ENCODE data around the gene SIN3A. TPM values are rescaled to one million over a fixed set of nuclear protein-coding genes. Genes with fewer than 3 reads are reported as not detected.

Gene SIN3A
- total RNA-seq, 2 donors from 2014 or later = 51.0 to 98.6 TPM

DNA sequence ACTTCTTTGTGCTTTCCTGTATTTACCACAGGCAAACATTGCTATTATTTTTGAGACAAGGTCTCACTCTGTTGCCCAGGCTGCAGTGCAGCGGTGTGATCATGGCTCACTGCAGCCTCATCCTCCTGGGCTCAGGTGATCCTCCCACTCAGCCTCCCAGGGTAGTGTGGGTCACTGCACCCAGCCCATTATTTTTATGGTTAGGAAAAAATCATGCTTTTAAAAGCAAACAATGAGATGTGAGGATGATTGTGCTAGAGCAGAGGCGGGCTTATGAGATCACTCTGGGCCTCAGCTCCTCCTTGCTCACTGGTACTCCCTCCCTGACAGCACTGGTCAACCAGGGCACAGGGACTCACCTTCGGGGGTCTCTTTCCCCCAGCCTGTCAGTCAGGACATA lies 85.3 kb downstream of the SIN3A start:
- Histone ChIP-seq H3K9me3 (no peaks in the 10 kb centered on the region), H3K27me3 (replicated peaks; ENCODE audit: insufficient read depth) (no peaks in the 10 kb centered on the region), H3K4me1 (replicated peaks) (peaks cover 4% of the 10 kb centered on the region), H3K36me3 (peaks cover 0 to 6% of the 10 kb centered on the region in 2 donors), H3K4me3 (no peak overlapping the region), H3K27ac (no peak overlapping the region)
- no peak for DNase-seq (ENCODE audit: low spot score)
- intact Hi-C loops (cut with DNase I) = loop anchor here (5.0 kb wide), 1 partner anchor 271 kb away; no protein-coding TSS in a partner anchor
- TF ChIP-seq, protein P1, sequence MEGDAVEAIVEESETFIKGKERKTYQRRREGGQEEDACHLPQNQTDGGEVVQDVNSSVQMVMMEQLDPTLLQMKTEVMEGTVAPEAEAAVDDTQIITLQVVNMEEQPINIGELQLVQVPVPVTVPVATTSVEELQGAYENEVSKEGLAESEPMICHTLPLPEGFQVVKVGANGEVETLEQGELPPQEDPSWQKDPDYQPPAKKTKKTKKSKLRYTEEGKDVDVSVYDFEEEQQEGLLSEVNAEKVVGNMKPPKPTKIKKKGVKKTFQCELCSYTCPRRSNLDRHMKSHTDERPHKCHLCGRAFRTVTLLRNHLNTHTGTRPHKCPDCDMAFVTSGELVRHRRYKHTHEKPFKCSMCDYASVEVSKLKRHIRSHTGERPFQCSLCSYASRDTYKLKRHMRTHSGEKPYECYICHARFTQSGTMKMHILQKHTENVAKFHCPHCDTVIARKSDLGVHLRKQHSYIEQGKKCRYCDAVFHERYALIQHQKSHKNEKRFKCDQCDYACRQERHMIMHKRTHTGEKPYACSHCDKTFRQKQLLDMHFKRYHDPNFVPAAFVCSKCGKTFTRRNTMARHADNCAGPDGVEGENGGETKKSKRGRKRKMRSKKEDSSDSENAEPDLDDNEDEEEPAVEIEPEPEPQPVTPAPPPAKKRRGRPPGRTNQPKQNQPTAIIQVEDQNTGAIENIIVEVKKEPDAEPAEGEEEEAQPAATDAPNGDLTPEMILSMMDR (IDR thresholded peaks at IDR 0.05) = no peak
- TF ChIP-seq POLR2A (IDR thresholded peaks at IDR 0.05) (no peak), POLR2AphosphoS5 (IDR thresholded peaks at IDR 0.05) (no peak)
- 96% methylated on average over 3 of the region's 3 CpGs for WGBS

DNA sequence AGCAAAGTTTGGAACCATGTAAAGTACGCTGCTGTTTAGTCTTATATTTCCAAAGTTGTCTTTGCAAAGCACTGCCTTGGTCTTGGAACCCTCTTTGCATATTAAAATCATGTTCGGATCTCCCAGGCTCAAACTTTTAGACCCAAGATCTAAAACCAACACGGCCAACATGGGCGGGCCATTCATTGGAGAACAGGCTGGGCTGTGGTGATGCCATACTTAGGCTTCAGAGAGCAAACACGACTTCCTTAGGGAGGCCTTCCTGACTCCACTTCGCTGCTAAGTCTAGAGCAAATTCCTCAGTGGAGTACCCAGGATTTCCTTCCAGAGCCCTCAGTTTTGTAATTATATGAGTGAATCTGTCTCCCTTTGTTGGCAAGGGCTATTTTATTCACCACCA lies 86.6 kb downstream of the SIN3A start:
- intact Hi-C loops (cut with DNase I) = loop anchor here (5.0 kb wide), 1 partner anchor 272 kb away; no protein-coding TSS in a partner anchor
- Histone ChIP-seq H3K4me3 (no peak overlapping the region), H3K36me3 (peaks cover 0 to 6% of the 10 kb centered on the region in 2 donors), H3K27ac (no peak overlapping the region), H3K4me1 (replicated peaks) (peaks cover 4% of the 10 kb centered on the region), H3K27me3 (replicated peaks; ENCODE audit: insufficient read depth) (no peaks in the 10 kb centered on the region), H3K9me3 (no peaks in the 10 kb centered on the region)
- TF ChIP-seq, protein P1 (IDR thresholded peaks at IDR 0.05) = no peak
- no peak for TF ChIP-seq POLR2AphosphoS5 (IDR thresholded peaks at IDR 0.05)
- TF ChIP-seq POLR2A (IDR thresholded peaks at IDR 0.05) = no peak
- WGBS = 94% methylated on average over 6 of the region's 6 CpGs
- DNase-seq (ENCODE audit: low spot score) = no peak

DNA sequence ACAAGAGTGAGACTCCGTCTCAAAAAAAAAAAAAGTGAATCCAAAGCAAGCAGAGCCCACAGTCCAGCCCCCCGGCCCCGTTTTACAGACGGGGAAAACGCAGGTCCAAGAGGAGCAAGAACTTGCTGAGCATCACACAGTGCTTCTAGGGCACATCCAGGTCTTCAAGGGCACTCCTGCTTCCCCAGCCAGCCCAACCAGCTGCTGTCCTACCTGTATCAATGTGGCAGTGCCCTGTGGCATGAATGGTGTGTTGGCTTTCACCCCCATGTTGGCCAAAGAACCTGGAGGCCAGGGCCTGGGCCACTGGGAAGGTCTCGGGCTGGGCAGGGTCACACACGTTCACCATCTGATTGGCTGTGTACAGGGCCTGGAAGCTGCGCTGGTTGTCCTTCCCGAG lies 87.7 kb downstream of the SIN3A start:
- 97% methylated on average over 9 of the region's 9 CpGs for WGBS
- intact Hi-C loops (cut with DNase I) = no loop called here
- H3K27ac ChIP-seq = no peak overlapping the region
- H3K4me1 ChIP-seq (replicated peaks) = no peaks in the 10 kb centered on the region
- H3K9me3 ChIP-seq = no peaks in the 10 kb centered on the region
- no peak overlapping the region for H3K4me3 ChIP-seq
- no peak for DNase-seq (ENCODE audit: low spot score)
- peaks cover 6 to 10% of the 10 kb centered on the region in 2 donors for H3K36me3 ChIP-seq
- no peak for TF ChIP-seq POLR2AphosphoS5 (IDR thresholded peaks at IDR 0.05)
- TF ChIP-seq, protein P1 (IDR thresholded peaks at IDR 0.05) = no peak
- TF ChIP-seq POLR2A (IDR thresholded peaks at IDR 0.05) = no peak
- H3K27me3 ChIP-seq (replicated peaks; ENCODE audit: insufficient read depth) = no peaks in the 10 kb centered on the region

DNA sequence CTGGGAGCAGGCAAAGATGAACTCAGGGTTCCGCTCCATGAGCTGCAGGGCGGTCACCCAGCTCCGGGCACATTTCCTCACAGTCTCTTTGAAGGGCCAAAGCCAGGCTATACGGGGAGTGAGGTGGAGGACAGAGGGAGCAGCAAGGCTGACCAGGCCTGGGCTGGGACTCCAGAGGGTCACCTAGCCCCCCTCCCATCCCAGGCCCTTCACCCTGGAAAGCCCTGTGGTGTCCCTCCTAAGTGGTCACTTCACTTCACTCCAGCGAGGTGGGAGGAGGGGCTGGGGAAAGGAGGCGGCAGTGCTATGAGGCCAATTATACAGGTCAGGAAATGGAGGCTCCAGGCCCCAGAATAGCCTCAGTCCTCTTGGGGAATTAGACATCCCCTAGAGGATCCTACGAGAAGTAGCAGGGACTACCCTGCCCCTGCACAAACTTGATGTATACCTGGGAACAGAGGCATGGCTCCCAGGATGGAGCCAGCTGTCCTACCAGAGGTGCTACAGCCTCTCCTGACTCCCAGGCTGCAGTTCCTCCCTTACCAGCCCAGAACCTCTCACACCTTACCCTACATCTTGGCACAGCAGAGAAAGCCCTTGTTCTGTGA lies 88.7 kb downstream of the SIN3A start:
- Histone ChIP-seq H3K9me3 (no peaks in the 10 kb centered on the region), H3K4me1 (replicated peaks) (no peaks in the 10 kb centered on the region), H3K36me3 (peaks cover 6 to 10% of the 10 kb centered on the region in 2 donors), H3K27ac (no peak overlapping the region), H3K27me3 (replicated peaks; ENCODE audit: insufficient read depth) (no peaks in the 10 kb centered on the region), H3K4me3 (no peak overlapping the region)
- intact Hi-C loops (cut with DNase I) = no loop called here
- DNase-seq (ENCODE audit: low spot score) = no peak
- 86% methylated on average over 7 of the region's 7 CpGs for WGBS
- no peak for TF ChIP-seq POLR2AphosphoS5 (IDR thresholded peaks at IDR 0.05)
- no peak for TF ChIP-seq POLR2A (IDR thresholded peaks at IDR 0.05)
- TF ChIP-seq, protein P1 (IDR thresholded peaks at IDR 0.05) = no peak

DNA sequence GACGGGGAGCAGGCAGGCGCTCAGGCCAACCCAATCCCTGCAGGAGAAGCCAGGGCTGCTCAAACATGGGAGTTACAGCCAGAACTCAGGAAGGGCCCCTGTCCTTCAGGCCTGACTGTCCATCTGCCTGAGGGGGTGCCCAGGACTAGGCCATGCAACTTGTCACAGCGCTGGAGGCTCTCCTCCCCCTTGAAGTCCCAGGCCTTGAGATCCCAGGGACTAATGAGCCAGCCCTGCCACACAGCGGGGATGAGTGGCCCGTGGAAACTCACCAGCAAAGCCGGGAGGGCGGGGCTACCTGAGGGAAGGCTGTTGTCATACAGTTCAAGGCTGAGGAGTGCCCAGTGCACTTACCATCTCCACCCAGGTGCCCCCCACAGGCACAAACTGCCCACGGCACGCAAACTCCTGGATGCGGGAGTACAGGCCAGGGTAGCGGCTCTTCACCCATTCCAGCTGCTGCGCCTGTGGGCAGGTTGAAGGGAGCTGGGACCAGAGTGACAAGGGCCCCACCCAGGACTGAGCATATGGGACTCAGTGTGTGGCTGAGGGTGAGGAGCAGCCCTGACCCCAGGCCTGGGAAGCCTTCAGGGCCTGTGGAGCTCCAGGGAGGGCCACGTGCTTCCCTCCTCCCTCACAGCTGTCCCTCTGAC lies 89.4 kb downstream of the SIN3A start:
- H3K36me3 ChIP-seq = peaks cover 6 to 10% of the 10 kb centered on the region in 2 donors
- WGBS = 90% methylated on average over 13 of the region's 13 CpGs
- H3K27me3 ChIP-seq (replicated peaks; ENCODE audit: insufficient read depth) = no peaks in the 10 kb centered on the region
- TF ChIP-seq, protein P1 (IDR thresholded peaks at IDR 0.05) = no peak
- no peak for TF ChIP-seq POLR2A (IDR thresholded peaks at IDR 0.05)
- no peak overlapping the region for H3K27ac ChIP-seq
- no peaks in the 10 kb centered on the region for H3K4me1 ChIP-seq (replicated peaks)
- no peak overlapping the region for H3K4me3 ChIP-seq
- intact Hi-C loops (cut with DNase I) = no loop called here
- H3K9me3 ChIP-seq = no peaks in the 10 kb centered on the region
- DNase-seq (ENCODE audit: low spot score) = no peak

All from prostate gland (tissue), 2 donors.